A549 (cell line): ENCODE results near the gene SLC34A1. TPM values are rescaled to one million over a fixed set of nuclear protein-coding genes. Genes with fewer than 3 reads are reported as not detected.
A peak's percentile ranks its signal among the peaks of the same experiment; 100 is the strongest.

Experiments
- BHLHE40 ChIP-seq: IDR thresholded peaks from 2 replicates; pipeline ENCODE4 v1.6.1; 2012; ENCODE audit warnings: low read depth, low read length, inconsistent platforms
- CBX8 ChIP-seq: fragments of 200-600 bp; sonication (generic); IDR thresholded peaks from 2 replicates; pipeline ENCODE4 v1.6.1; 2016
- CHD4 ChIP-seq: fragments of 200-600 bp; sonication (generic); IDR thresholded peaks from 2 replicates; pipeline ENCODE4 v1.6.1; 2016; ENCODE audit warnings: antibody characterized with exemption, mild to moderate bottlenecking, borderline replicate concordance
- CTCF ChIP-seq: fragments of >200 bp; sonication (Bioruptor Twin); formaldehyde crosslinking; IDR thresholded peaks from 3 replicates; pipeline ENCODE4 v1.5.1; 2016
- E2F6 ChIP-seq: IDR thresholded peaks from 2 replicates; pipeline ENCODE4 v1.6.1; 2012; ENCODE audit warnings: low read depth, borderline replicate concordance
- EHF ChIP-seq: fragments of 250-450 bp; sonication (Bioruptor Pico); IDR thresholded peaks from 2 replicates; pipeline ENCODE4 v1.5.0; 2020; ENCODE audit warnings: mild to moderate bottlenecking
- EHMT2 ChIP-seq: fragments of 200-600 bp; sonication (generic); IDR thresholded peaks from 2 replicates; pipeline ENCODE4 v1.6.1; 2016; ENCODE audit warnings: antibody characterized with exemption, low read depth, mild to moderate bottlenecking, moderate library complexity
- FOSL2 ChIP-seq, 2 experiments: fragments of 450-650 bp in 1 of 2; fragments of >200 bp in 1 of 2; sonication (Bioruptor Twin) in 1 of 2; formaldehyde crosslinking; IDR thresholded peaks; 2 replicates each; pipeline versions ENCODE4 v1.5.0 to v1.6.1; 2016 to 2020; ENCODE audit warnings: mild to moderate bottlenecking in 1 of 2, moderate library complexity in 1 of 2
- FOXS1 ChIP-seq: fragments of 250-450 bp; sonication (Bioruptor Pico); IDR thresholded peaks from 2 replicates; pipeline ENCODE4 v1.5.0; 2020; ENCODE audit warnings: mild to moderate bottlenecking, moderate library complexity
- GATA3 ChIP-seq: IDR thresholded peaks from 2 replicates; pipeline ENCODE4 v1.6.1; 2012; ENCODE audit warnings: borderline replicate concordance
- HES2 ChIP-seq: fragments of >200 bp; sonication (Bioruptor Twin); formaldehyde crosslinking; IDR thresholded peaks from 2 replicates; pipeline ENCODE4 v1.6.1; 2016
- HEYL ChIP-seq: fragments of 250-450 bp; sonication (Bioruptor Pico); IDR thresholded peaks from 2 replicates; pipeline ENCODE4 v1.8.0; 2021; ENCODE audit warnings: mild to moderate bottlenecking, moderate library complexity
- HOXA7 ChIP-seq: fragments of 250-450 bp; sonication (Bioruptor Pico); IDR thresholded peaks from 2 replicates; pipeline ENCODE4 v1.5.0; 2020; ENCODE audit warnings: mild to moderate bottlenecking, moderate library complexity
- HOXB13 ChIP-seq: fragments of 250-450 bp; sonication (Bioruptor Pico); IDR thresholded peaks from 2 replicates; pipeline ENCODE4 v1.5.0; 2020; ENCODE audit warnings: low read depth, mild to moderate bottlenecking, moderate library complexity
- JUN ChIP-seq, 2 experiments: fragments of >200 bp; sonication (Bioruptor Twin); formaldehyde crosslinking; IDR thresholded peaks; 2 replicates in 1 of 2; 3 replicates in 1 of 2; pipeline ENCODE4 v1.6.1; 2016 to 2017
- JUNB ChIP-seq: fragments of >200 bp; sonication (Bioruptor Twin); formaldehyde crosslinking; IDR thresholded peaks from 2 replicates; pipeline ENCODE4 v1.6.1; 2016
- KDM1A ChIP-seq: fragments of 200-600 bp; sonication (generic); IDR thresholded peaks from 2 replicates; pipeline ENCODE4 v1.6.1; 2016; ENCODE audit warnings: low read depth, mild to moderate bottlenecking
- KDM5A ChIP-seq: fragments of 200-600 bp; sonication (generic); IDR thresholded peaks from 2 replicates; pipeline ENCODE4 v1.6.1; 2016; ENCODE audit warnings: antibody characterized with exemption, mild to moderate bottlenecking
- MAFK ChIP-seq: fragments of 450-650 bp; IDR thresholded peaks from 2 replicates; pipeline ENCODE4 v1.6.1; 2014; ENCODE audit not compliant: partially characterized antibody
- MAZ ChIP-seq: fragments of 150-350 bp; IDR thresholded peaks from 2 replicates; pipeline ENCODE4 v1.6.1; 2014; ENCODE audit warnings: antibody characterized with exemption, low read depth, low read length, borderline replicate concordance
- MYC ChIP-seq: IDR thresholded peaks from 2 replicates; pipeline ENCODE4 v1.6.1; 2012; ENCODE audit warnings: mild to moderate bottlenecking, inconsistent platforms, low read length, improper control_type of control experiment, borderline replicate concordance
- NFE2L2 ChIP-seq: fragments of 150-350 bp; conservative IDR thresholded peaks from 2 replicates; pipeline ENCODE4 v1.6.1; 2014; ENCODE audit warnings: low read length
- PHF8 ChIP-seq: fragments of 200-600 bp; sonication (generic); IDR thresholded peaks from 2 replicates; pipeline ENCODE4 v1.6.1; 2016; ENCODE audit warnings: low read depth, mild to moderate bottlenecking, antibody characterized with exemption, moderate library complexity, borderline replicate concordance
- POLR2A ChIP-seq: IDR thresholded peaks from 2 replicates; pipeline ENCODE4 v1.6.1; 2012; ENCODE audit warnings: mild to moderate bottlenecking, low read length
- RAD21 ChIP-seq, 2 experiments: fragments of >200 bp in 1 of 2; sonication (Bioruptor Twin) in 1 of 2; formaldehyde crosslinking in 1 of 2; IDR thresholded peaks in 1 of 2; conservative IDR thresholded peaks in 1 of 2; 2 replicates in 1 of 2; 3 replicates in 1 of 2; pipeline ENCODE4 v1.6.1; 2012 to 2018; ENCODE audit warnings: inconsistent platforms in 1 of 2
- RARB ChIP-seq: fragments of 250-450 bp; sonication (Bioruptor Pico); IDR thresholded peaks from 2 replicates; pipeline ENCODE4 v1.8.0; 2021; ENCODE audit warnings: mild to moderate bottlenecking, moderate library complexity
- RCOR1 ChIP-seq: fragments of 150-350 bp; IDR thresholded peaks from 2 replicates; pipeline ENCODE4 v1.6.1; 2014; ENCODE audit warnings: antibody characterized with exemption, low read length, low read depth
- RFX5 ChIP-seq: fragments of 450-650 bp; IDR thresholded peaks from 2 replicates; pipeline ENCODE4 v1.7.1; 2014; ENCODE audit warnings: antibody characterized with exemption, mild to moderate bottlenecking, moderate library complexity
- SMC3 ChIP-seq: fragments of >200 bp; sonication (Bioruptor Twin); formaldehyde crosslinking; IDR thresholded peaks from 3 replicates; pipeline ENCODE4 v1.6.1; 2018; ENCODE audit warnings: inconsistent platforms
- SREBF2 ChIP-seq: fragments of 450-650 bp; IDR thresholded peaks from 2 replicates; pipeline ENCODE4 v1.6.1; 2014; ENCODE audit warnings: mild to moderate bottlenecking, moderate library complexity
- TFCP2L1 ChIP-seq: fragments of 250-450 bp; sonication (Bioruptor Pico); IDR thresholded peaks from 2 replicates; pipeline ENCODE4 v1.5.0; 2021; ENCODE audit warnings: mild to moderate bottlenecking
- TP53 ChIP-seq: fragments of 250-450 bp; sonication (Bioruptor Pico); IDR thresholded peaks from 2 replicates; pipeline ENCODE4 v1.5.0; 2021; ENCODE audit warnings: mild to moderate bottlenecking, moderate library complexity
- ZC3H11A ChIP-seq: fragments of 450-650 bp; IDR thresholded peaks from 2 replicates; pipeline ENCODE4 v1.6.1; 2014; ENCODE audit warnings: antibody characterized with exemption, mild to moderate bottlenecking
- ZFP36 ChIP-seq: fragments of 450-650 bp; IDR thresholded peaks from 2 replicates; pipeline ENCODE4 v1.6.1; 2014; ENCODE audit warnings: borderline replicate concordance; ENCODE audit not compliant: partially characterized antibody
- ZNF302 ChIP-seq: fragments of 250-450 bp; sonication (Bioruptor Pico); IDR thresholded peaks from 2 replicates; pipeline ENCODE4 v1.9.0; 2021; ENCODE audit warnings: inconsistent platforms, mild to moderate bottlenecking, moderate library complexity
- polyA plus RNA-seq, 4 experiments: library from polyadenylated mRNA; depleted of rRNA in 3 of 4; stranded (reverse); fragments of >200 nt; fragmentation: RNase III in 1 of 4; extraction: RNeasy Plus Mini Kit Qiagen cat#74134 plus additional on column Dnase treatment in 1 of 4; gene quantifications; 2 replicates in 3 of 4; 3 replicates in 1 of 4; pipeline ENCODE4 v1.2.3, GENCODE V29; 2011 to 2017
- TF ChIP-seq, protein P1 (sequence below): IDR thresholded peaks from 2 replicates; pipeline ENCODE4 v1.6.1; 2012
- TF ChIP-seq, protein P2 (sequence below): fragments of >200 bp; sonication (Bioruptor Twin); formaldehyde crosslinking; IDR thresholded peaks from 3 replicates; pipeline ENCODE4 v1.6.1; 2016
- TF ChIP-seq, protein P3 (sequence below): fragments of 250-450 bp; sonication (Bioruptor Pico); IDR thresholded peaks from 2 replicates; pipeline ENCODE4 v1.5.0; 2021; ENCODE audit warnings: mild to moderate bottlenecking, moderate library complexity, borderline replicate concordance

The SLC34A1 gene
- polyA plus RNA-seq, 2 of the 4 experiments (the other 2 are of a cell fraction): 0.03 TPM; not detected in 1

- TF ChIP-seq, protein P1, sequence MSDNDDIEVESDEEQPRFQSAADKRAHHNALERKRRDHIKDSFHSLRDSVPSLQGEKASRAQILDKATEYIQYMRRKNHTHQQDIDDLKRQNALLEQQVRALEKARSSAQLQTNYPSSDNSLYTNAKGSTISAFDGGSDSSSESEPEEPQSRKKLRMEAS: peak; percentile 89
- TF ChIP-seq BHLHE40 (peak; percentile 62), CBX8 (no peak), CTCF (no peak), PHF8 (no peak), KDM1A (no peak), RCOR1 (no peak), RARB (CRISPR knock-in tag) (no peak), HOXA7 (CRISPR knock-in tag) (no peak), FOXS1 (no peak), SMC3 (no peak), MYC (peak; percentile 90; the same call in 1 of the 2 replicates), HEYL (CRISPR knock-in tag) (no peak), NFE2L2 (no peak; the same call in 1 of the 2 replicates), CHD4 (no peak), JUNB (peak; percentile 36; the same call in 1 of the 2 replicates), ZFP36 (no peak), HES2 (no peak), RFX5 (no peak), HOXB13 (no peak), JUN (IDR thresholded peaks at IDR 0.05) (peak in 1 of 2 experiments; percentile 57; a peak in 1 of 5 replicates), EHF (no peak), TP53 (no peak), POLR2A (peak; percentile 64), RAD21 (conservative IDR thresholded peaks at IDR 0.05 in 1 of 2, IDR thresholded peaks at IDR 0.05 in 1 of 2) (no peak), KDM5A (no peak), GATA3 (no peak), MAFK (peak; percentile 97), SREBF2 (no peak), ZNF302 (no peak), TFCP2L1 (CRISPR knock-in tag) (no peak; the same call in 1 of the 2 replicates), E2F6 (peak; percentile 79), EHMT2 (no peak), FOSL2 (IDR thresholded peaks at IDR 0.05) (peak; percentile 22; the same call in 1 of the 2 replicates), FOSL2 (CRISPR knock-in tag; IDR thresholded peaks at IDR 0.05) (peak; percentile 76), ZC3H11A (no peak), MAZ (no peak)
- TF ChIP-seq, protein P2, sequence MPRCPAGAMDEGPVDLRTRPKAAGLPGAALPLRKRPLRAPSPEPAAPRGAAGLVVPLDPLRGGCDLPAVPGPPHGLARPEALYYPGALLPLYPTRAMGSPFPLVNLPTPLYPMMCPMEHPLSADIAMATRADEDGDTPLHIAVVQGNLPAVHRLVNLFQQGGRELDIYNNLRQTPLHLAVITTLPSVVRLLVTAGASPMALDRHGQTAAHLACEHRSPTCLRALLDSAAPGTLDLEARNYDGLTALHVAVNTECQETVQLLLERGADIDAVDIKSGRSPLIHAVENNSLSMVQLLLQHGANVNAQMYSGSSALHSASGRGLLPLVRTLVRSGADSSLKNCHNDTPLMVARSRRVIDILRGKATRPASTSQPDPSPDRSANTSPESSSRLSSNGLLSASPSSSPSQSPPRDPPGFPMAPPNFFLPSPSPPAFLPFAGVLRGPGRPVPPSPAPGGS: no peak
- TF ChIP-seq, protein P3, sequence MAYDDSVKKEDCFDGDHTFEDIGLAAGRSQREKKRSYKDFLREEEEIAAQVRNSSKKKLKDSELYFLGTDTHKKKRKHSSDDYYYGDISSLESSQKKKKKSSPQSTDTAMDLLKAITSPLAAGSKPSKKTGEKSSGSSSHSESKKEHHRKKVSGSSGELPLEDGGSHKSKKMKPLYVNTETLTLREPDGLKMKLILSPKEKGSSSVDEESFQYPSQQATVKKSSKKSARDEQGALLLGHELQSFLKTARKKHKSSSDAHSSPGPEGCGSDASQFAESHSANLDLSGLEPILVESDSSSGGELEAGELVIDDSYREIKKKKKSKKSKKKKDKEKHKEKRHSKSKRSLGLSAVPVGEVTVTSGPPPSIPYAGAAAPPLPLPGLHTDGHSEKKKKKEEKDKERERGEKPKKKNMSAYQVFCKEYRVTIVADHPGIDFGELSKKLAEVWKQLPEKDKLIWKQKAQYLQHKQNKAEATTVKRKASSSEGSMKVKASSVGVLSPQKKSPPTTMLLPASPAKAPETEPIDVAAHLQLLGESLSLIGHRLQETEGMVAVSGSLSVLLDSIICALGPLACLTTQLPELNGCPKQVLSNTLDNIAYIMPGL (CRISPR knock-in tag): no peak
Observed at GRCh38 chr5:177447611-177448243, 63.5 kb downstream of the SLC34A1 start (continued).
